A549 treated with CpdA at 1 μM for 4 hours (cell line): Measurements from ENCODE around the gene ZNF223. TPM values are rescaled to one million over a fixed set of nuclear protein-coding genes. Genes with fewer than 3 reads are reported as not detected.

ENCODE experiments used
- total RNA-seq: library from RNA; stranded (reverse); fragments of 200-300 nt; extraction: Qiagen RNA extraction; gene quantifications from 5 replicates; pipeline ENCODE4 v1.2.3, GENCODE V29; 2022; ENCODE audit warnings: low read depth

Gene ZNF223
- total RNA-seq, result 2.4 to 2.9 TPM (median 2.6 TPM) in 5 replicates

DNA sequence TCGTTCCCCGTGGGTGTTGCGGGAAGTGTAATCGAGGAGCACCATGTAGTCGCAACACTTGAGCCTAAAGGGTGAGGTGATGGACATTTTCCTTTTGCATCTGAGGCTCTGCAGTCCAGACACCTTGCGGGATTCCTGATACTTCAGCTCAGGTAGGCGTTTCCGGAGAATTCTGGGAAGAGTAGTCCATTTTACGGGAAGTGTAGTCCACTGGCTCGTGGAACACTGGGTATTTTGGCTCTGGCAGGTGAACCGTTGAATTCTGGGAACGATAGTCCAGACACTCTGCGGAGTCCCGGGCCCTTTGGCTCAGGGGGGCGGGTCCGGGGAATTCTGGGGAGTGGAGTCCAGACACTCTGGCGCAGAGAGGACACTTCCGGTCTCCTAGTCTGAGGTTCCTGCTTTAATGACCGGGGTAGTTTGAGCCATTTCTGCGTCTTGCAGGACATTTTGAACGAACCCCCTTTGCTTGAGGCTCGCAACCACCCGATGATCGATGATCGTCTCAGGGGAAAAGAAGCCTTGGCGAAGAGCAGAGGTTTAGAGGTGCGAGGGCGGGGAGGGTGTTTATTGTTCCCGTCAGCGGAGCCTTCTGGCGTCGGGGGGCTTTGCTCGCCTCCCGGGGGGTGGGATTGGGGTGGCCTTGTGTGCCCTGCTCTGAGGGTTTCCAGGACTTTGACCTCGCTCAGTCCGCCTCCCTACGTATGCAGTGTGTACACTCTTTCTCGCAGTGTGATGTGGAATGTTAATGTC lies at the start of gene ZNF223:
Gene ZNF223, plus strand, starts transcription at position 387 of the 753 bp plus-strand sequence. CDS start 3,141 bp downstream, outside the sequence.

DNA sequence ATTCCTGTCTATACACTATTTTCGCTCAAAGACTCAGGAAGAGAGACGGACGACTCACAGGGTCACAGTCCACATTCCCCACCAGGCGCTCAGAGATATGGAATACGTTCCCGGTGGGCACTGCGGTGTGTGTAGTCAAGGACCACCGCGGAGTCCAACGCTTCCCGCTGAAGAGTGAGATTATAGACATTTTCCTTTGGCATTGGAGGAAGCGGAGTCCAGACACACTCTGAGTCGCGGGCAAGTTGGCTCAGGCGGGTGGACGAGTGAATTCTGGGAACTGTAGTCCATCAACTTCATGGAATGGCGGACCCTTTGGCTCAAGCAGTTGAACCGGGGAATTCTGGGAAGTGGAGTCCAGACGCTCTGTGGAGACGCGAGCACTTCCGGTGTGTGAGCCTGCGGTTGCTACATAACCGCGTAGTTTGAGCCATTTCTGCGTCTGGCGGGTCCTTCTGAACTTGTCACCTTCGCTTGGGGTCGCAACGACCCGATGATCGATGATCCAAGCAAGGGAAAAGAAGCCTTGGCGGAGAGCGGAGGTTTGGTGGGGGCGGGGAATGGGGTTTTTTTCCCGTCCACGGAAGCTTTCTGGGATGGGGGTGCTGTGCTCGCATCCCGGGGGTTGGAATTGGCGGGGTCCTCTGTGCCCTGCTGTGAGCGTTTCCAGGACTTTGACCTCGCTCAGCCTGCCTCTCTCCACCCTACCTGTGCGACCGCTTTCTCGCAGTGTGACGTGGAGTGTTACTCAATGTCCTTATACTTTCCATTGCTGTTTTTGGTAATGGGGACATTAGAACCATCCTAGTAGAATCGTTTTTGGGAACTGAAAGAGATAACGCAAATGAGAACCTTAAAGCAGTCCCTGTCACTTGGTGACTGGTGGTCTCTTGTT lies 49.0 kb upstream of the ZNF223 start, which contains the start of gene ZNF230:
Gene ZNF230, plus strand, starts transcription at position 392 of the 895 bp plus-strand sequence. CDS start 4,122 bp downstream, outside the sequence.

DNA sequence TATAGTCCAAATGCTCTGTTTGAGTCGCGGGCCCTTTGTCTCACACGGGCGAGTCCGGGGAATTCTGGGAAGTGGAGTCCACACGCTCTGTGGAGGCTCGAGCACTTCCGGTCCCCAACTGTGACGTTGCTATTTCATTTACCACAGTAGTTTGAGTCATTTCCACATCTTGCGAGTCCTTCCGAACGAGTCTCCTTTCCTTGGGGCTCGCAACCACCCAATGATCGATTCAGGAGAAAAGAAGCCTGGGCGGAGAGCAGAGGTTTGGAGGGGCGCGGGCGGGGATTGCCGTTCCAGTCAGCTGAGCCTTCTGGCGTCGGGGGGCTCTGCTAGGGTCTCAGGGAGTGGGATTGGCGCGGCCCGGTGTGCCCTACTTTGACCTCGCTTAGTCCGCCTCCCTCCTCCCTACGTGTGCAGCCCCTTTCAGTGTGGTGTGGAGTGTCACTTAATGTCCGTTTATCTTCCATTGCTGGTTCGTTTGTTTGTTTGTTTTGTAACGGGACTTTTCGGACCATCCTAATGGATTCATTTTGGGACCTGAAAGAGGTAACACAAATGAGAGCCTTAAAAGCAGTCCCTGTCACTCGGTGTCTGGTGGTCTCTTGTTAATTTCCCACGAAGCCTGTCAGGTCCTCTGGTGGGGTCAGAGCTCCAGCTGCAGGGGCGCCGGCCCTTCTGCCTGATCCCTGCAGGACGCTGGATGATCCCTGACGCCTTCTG lies 26.5 kb upstream of the ZNF223 start, which contains the start of gene ZNF222:
Gene ZNF222, plus strand, starts transcription at position 163 of the 720 bp plus-strand sequence. Its CDS starts 58 bp downstream, at position 221.

DNA sequence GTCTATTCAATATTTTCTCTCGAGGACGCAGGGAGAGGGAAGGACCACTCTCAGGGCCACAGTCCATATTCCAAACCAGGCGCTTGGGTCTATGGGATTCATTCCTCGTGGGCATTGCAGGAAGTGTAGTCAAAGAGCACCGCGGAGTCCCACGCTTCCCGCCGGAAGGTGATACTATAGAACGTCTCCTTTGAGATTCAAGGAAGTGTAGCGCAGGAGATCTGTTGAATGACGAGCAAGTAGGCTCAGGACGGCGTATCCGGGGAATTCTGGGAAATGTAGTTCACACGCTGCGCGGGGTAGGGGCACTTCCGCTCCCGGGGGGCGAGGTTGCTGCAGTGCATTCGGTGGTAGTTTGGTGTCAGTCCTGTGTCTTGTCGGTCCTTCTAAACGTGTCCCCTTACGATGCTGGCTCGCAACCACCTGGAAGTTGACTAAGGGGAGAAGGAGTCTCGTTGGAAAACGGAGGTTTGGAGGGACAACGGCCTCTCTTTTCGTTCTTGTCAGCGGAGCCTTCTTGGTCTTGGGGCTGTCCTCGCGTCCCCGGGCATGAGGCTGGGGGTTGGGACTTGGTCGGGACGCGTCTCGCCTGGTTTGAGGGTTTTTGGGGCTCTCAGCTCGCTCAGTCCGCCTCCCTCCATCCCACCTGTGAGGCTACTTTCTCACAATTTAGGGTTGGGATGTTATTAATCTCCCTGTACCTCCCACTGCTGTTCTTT lies 20.1 kb downstream of the ZNF223 start, which contains the start of gene ZNF284:
Gene ZNF284, plus strand, starts transcription at position 336 of the 719 bp plus-strand sequence. CDS start 4,231 bp downstream, outside the sequence.

DNA sequence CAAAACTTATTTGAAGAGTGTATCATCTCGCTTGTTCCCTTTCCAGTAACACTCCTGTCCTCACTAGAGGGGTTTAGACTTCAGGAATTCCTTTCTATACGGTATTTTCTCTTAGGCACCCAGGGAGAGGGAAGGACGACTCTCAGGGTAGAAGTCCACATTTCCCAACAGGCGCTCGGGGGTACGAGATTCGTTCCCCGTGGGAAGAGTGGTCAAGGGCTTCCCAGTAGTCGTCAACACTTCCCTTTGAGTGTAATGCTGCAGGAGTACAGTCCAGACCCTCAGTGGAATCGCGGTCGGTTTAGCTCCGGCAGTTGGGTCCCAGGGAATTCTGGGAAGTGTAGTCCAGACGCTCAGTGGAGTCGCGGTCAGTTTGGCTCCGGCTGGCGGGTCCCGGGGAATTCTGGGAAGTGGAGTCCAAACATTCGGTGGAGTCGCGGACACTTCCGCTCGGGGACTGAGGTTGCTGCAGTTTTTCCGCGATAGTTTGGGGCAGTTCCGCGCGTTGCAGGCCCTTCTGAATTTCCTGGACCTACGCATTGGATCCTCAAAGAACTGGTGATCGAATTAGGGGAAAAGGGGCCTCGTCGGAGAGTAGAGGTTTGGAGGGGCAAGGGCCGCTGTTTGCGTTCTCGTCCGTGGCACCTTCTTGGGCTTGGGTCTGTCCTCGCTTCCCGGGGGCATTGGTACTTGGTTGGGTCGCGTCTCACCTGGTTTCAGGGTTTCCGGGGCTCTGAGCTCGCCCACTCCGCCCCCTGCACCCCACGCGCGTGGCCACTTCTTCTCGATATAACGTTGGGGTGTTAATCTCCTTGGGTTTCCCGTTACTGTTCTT lies 42.3 kb downstream of the ZNF223 start, which contains the start of gene ZNF224:
Gene ZNF224, plus strand, starts transcription at position 431 of the 835 bp plus-strand sequence. CDS start 3,513 bp downstream, outside the sequence.

DNA sequence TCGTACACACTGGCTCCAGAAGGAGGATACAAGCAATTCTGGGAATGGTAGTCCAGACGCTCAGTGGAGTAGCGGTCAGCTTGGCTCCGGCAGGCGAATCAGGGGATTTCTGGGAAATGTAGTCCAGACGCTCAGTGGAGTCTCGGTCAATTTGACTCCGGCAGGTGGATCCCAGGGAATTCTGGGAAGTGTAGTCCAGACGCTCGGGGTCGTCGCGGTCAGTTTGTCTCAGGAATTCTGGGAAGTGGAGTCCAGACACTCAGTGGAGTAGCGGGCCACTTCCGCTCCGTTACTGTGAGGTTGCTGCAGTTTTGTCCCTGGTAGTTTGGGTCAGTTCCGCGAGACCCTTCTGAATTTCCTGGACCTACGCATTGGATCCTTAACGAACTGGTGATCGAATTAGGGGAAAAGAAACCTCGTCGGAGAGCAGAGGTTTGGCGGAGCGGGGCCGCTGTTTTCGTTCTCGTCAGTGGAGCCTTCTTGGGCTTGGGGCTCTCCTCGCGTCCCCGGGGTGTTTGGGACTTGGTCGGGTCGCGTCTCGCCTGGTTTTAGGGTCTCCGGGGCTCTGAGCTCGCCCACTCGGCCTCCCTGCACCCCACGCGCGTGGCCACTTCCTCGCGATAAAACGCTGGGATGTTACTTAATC lies 61.4 kb downstream of the ZNF223 start, which contains the start of gene ZNF225:
Gene ZNF225, plus strand, starts transcription at position 262 of the 646 bp plus-strand sequence. CDS start 2,429 bp downstream, outside the sequence.

Other genes with a start within 250 kb of the ZNF223 start
- 0.21 to 0.44 TPM (median 0.34 TPM) in 3 of 5 replicates, not detected in the others for gene LYPD5, start 249.6 kb upstream of the ZNF223 start, total RNA-seq
- 3.5 to 5.4 TPM (median 4.1 TPM) in 5 replicates for gene ZNF283, start 224.7 kb upstream of the ZNF223 start, total RNA-seq
- gene ZNF404, start 168.1 kb upstream of the ZNF223 start, total RNA-seq, result 0.20 to 0.43 TPM (median 0.23 TPM) in 5 replicates
- 10.3 to 12.8 TPM (median 10.6 TPM) in 5 replicates for gene ZNF45, start 116.8 kb upstream of the ZNF223 start, total RNA-seq
- gene ZNF221, start 100.8 kb upstream of the ZNF223 start, total RNA-seq, result 0.23 to 0.90 TPM (median 0.61 TPM) in 5 replicates
- gene ZNF155, start 67.8 kb upstream of the ZNF223 start, total RNA-seq, result 2.4 to 3.6 TPM (median 3.1 TPM) in 5 replicates
- gene ZNF230, start 49.1 kb upstream of the ZNF223 start, total RNA-seq, result 2.5 to 3.8 TPM (median 3.5 TPM) in 5 replicates
- gene ZNF222, start 26.7 kb upstream of the ZNF223 start, total RNA-seq, result 3.0 to 6.0 TPM (median 3.5 TPM) in 5 replicates
- gene ZNF284, start 20.1 kb downstream of the ZNF223 start, total RNA-seq, result 0.41 to 0.71 TPM (median 0.45 TPM) in 5 replicates
- gene ZNF224, start 42.3 kb downstream of the ZNF223 start, total RNA-seq, result 9.3 to 12.8 TPM (median 10.4 TPM) in 5 replicates
- gene ZNF225, start 61.4 kb downstream of the ZNF223 start, total RNA-seq, result 2.1 to 4.6 TPM (median 3.0 TPM) in 5 replicates
- gene ZNF234, start 89.5 kb downstream of the ZNF223 start, total RNA-seq, result 1.9 to 3.2 TPM (median 2.6 TPM) in 5 replicates
- gene ZNF226, start 113.1 kb downstream of the ZNF223 start, total RNA-seq, result 19.3 to 23.0 TPM (median 19.8 TPM) in 5 replicates
- 10.7 to 12.9 TPM (median 11.0 TPM) in 5 replicates for gene ZNF227, start 160.5 kb downstream of the ZNF223 start, total RNA-seq
- gene ZNF233, start 207.8 kb downstream of the ZNF223 start, total RNA-seq, result 0.41 to 0.86 TPM (median 0.45 TPM) in 5 replicates